HepG2 (cell line): ENCODE data around the gene KTI12. TPM values are rescaled to one million over a fixed set of nuclear protein-coding genes. Genes with fewer than 3 reads are reported as not detected.
A peak's percentile ranks its signal among the peaks of the same experiment; 100 is the strongest.

Experiments
- GABPB1 ChIP-seq: IDR thresholded peaks from 2 replicates; pipeline ENCODE4 v1.6.1; 2016; ENCODE audit warnings: mild to moderate bottlenecking, missing genetic modification reagents, moderate library complexity, missing compliant biosample characterization
- JARID2 ChIP-seq: sonication (generic); formaldehyde crosslinking; IDR thresholded peaks from 2 replicates; pipeline ENCODE4 v1.8.1; 2023; ENCODE audit warnings: missing genetic modification reagents, inconsistent platforms; ENCODE audit not compliant: insufficient replicate concordance
- KLF11 ChIP-seq: IDR thresholded peaks from 2 replicates; pipeline ENCODE4 v1.6.1; 2016; ENCODE audit warnings: missing compliant biosample characterization
- KMT2B ChIP-seq: IDR thresholded peaks from 2 replicates; pipeline ENCODE4 v1.6.1; 2016; ENCODE audit warnings: missing genetic modification reagents, missing compliant biosample characterization
- MEF2D ChIP-seq: sonication (generic); formaldehyde crosslinking; IDR thresholded peaks from 2 replicates; pipeline ENCODE4 v1.5.1; 2020; ENCODE audit warnings: mild to moderate bottlenecking, missing genetic modification reagents
- MTA3 ChIP-seq: sonication (generic); formaldehyde crosslinking; IDR thresholded peaks from 2 replicates; pipeline ENCODE4 v1.4.0; 2020; ENCODE audit warnings: missing genetic modification reagents
- MTF2 ChIP-seq: sonication (generic); formaldehyde crosslinking; IDR thresholded peaks from 2 replicates; pipeline ENCODE4 v1.5.0; 2020; ENCODE audit warnings: missing genetic modification reagents, borderline replicate concordance
- RCOR2 ChIP-seq: IDR thresholded peaks from 2 replicates; pipeline ENCODE4 v1.6.1; 2016; ENCODE audit warnings: missing biosample characterization, missing genetic modification reagents
- RXRA ChIP-seq: sonication (generic); formaldehyde crosslinking; IDR thresholded peaks from 2 replicates; pipeline ENCODE4 v1.5.1; 2020; ENCODE audit warnings: missing genetic modification reagents
- SIN3A ChIP-seq: IDR thresholded peaks from 2 replicates; pipeline ENCODE4 v1.6.1; 2011; ENCODE audit warnings: low read depth, mild to moderate bottlenecking, control low read depth, low read length, borderline replicate concordance
- SMC3 ChIP-seq: IDR thresholded peaks from 2 replicates; pipeline ENCODE4 v1.6.1; 2011; ENCODE audit warnings: low read length, improper control_type of control experiment
- SOX6 ChIP-seq, 2 experiments: fragments of 450-650 bp in 1 of 2; sonication (generic) in 1 of 2; formaldehyde crosslinking in 1 of 2; IDR thresholded peaks; 2 replicates each; pipeline versions ENCODE4 v1.4.0 to v1.6.1; 2017 to 2020; ENCODE audit warnings: antibody characterized with exemption in 1 of 2, mild to moderate bottlenecking in 1 of 2, missing genetic modification reagents in 1 of 2
- TFE3 ChIP-seq: IDR thresholded peaks from 2 replicates; pipeline ENCODE4 v1.6.1; 2016
- ZBED4 ChIP-seq: sonication (generic); formaldehyde crosslinking; IDR thresholded peaks from 2 replicates; pipeline ENCODE4 v1.4.0; 2020; ENCODE audit warnings: missing genetic modification reagents, borderline replicate concordance
- ZFY ChIP-seq: sonication (generic); formaldehyde crosslinking; IDR thresholded peaks from 2 replicates; pipeline ENCODE4 v1.4.0; 2020; ENCODE audit warnings: missing genetic modification reagents
- ZNF446 ChIP-seq: sonication (generic); formaldehyde crosslinking; IDR thresholded peaks from 2 replicates; pipeline ENCODE4 v1.5.0; 2020; ENCODE audit warnings: mild to moderate bottlenecking, missing genetic modification reagents
- ZNF567 ChIP-seq: sonication (generic); formaldehyde crosslinking; IDR thresholded peaks from 2 replicates; pipeline ENCODE4 v1.8.1; 2023; ENCODE audit warnings: mild to moderate bottlenecking, missing genetic modification reagents, borderline replicate concordance
- ZNF597 ChIP-seq: sonication (generic); formaldehyde crosslinking; IDR thresholded peaks from 2 replicates; pipeline ENCODE4 v1.5.0; 2020; ENCODE audit warnings: missing genetic modification reagents
- polyA plus RNA-seq, 8 experiments: library from polyadenylated mRNA; depleted of rRNA in 3 of 8; stranded (reverse) in 7 of 8; unstranded in 1 of 8; fragments of >200 nt; fragmentation: Illumina TruSeq in 4 of 8; extraction: Trizol in 4 of 8; gene quantifications; 2 replicates each; pipeline versions ENCODE4 v1.2.1 to v1.2.3, GENCODE V29; 2011 to 2016; ENCODE audit warnings: low read depth in 4 of 8, missing spikeins in 1 of 8, mixed read lengths in 1 of 8; ENCODE audit not compliant: insufficient read depth in 1 of 8
- total RNA-seq, 5 experiments: library from RNA; depleted of rRNA; stranded (reverse); fragments of >200 nt; fragmentation: Illumina TruSeq; extraction: Trizol; gene quantifications; 2 replicates each; pipeline ENCODE4 v1.2.3, GENCODE V29; 2016; ENCODE audit warnings: low read depth in 1 of 5
- TF ChIP-seq, protein P1 (sequence below): sonication (generic); formaldehyde crosslinking; IDR thresholded peaks from 2 replicates; pipeline ENCODE4 v1.4.0; 2020; ENCODE audit warnings: missing genetic modification reagents

Gene KTI12
- total and polyA plus RNA-seq, 2 of the 13 experiments (the other 11 are each of a cell fraction or from before 2014, with no cell fraction given) = 7.4 to 10.2 TPM

- TF ChIP-seq SMC3 (no peak), KMT2B (peak; percentile 90), MTA3 (CRISPR knock-in tag) (no peak), ZNF567 (CRISPR knock-in tag) (0 out of 2 replicates have a peak, but pooled peaks have one; percentile 28), MTF2 (CRISPR knock-in tag) (no peak), GABPB1 (peak; percentile 92), RXRA (CRISPR knock-in tag) (peak; percentile 36; the same call in 1 of the 2 replicates), SIN3A (peak; percentile 85), SOX6 (IDR thresholded peaks at IDR 0.05) (no peak), SOX6 (CRISPR knock-in tag; IDR thresholded peaks at IDR 0.05) (peak; percentile 82), TFE3 (no peak), MEF2D (CRISPR knock-in tag) (peak; percentile 65), KLF11 (CRISPR knock-in tag) (no peak), ZBED4 (peak; percentile 61; the same call in 1 of the 2 replicates), ZNF597 (CRISPR knock-in tag) (no peak), ZNF446 (CRISPR knock-in tag) (peak; percentile 89), ZFY (CRISPR knock-in tag) (peak; percentile 87), RCOR2 (CRISPR knock-in tag) (peak; percentile 22; the same call in 1 of the 2 replicates), JARID2 (no peak)
- TF ChIP-seq, protein P1, sequence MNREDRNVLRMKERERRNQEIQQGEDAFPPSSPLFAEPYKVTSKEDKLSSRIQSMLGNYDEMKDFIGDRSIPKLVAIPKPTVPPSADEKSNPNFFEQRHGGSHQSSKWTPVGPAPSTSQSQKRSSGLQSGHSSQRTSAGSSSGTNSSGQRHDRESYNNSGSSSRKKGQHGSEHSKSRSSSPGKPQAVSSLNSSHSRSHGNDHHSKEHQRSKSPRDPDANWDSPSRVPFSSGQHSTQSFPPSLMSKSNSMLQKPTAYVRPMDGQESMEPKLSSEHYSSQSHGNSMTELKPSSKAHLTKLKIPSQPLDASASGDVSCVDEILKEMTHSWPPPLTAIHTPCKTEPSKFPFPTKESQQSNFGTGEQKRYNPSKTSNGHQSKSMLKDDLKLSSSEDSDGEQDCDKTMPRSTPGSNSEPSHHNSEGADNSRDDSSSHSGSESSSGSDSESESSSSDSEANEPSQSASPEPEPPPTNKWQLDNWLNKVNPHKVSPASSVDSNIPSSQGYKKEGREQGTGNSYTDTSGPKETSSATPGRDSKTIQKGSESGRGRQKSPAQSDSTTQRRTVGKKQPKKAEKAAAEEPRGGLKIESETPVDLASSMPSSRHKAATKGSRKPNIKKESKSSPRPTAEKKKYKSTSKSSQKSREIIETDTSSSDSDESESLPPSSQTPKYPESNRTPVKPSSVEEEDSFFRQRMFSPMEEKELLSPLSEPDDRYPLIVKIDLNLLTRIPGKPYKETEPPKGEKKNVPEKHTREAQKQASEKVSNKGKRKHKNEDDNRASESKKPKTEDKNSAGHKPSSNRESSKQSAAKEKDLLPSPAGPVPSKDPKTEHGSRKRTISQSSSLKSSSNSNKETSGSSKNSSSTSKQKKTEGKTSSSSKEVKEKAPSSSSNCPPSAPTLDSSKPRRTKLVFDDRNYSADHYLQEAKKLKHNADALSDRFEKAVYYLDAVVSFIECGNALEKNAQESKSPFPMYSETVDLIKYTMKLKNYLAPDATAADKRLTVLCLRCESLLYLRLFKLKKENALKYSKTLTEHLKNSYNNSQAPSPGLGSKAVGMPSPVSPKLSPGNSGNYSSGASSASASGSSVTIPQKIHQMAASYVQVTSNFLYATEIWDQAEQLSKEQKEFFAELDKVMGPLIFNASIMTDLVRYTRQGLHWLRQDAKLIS (CRISPR knock-in tag) = no peak
Measured at GRCh38 chr1:52055066-52055865, 21.7 kb upstream of the KTI12 start, which contains the start of gene TXNDC12 (continued).
